HG02852 (cell line): ENCODE results near the gene MDP1.

Experiments
- ATAC-seq: cut with Tn5 transposase; IDR thresholded peaks from one replicate; pipeline ENCODE4 v1.9.1; 2021; ENCODE audit warnings: mild to moderate bottlenecking, moderate library complexity; ENCODE audit not compliant: unreplicated experiment

Gene MDP1

GRCh38 chr14:24182110-24182882 is 33.6 kb downstream of the MDP1 start:
- ATAC-seq = no peak

- ATAC-seq = no peak
These were observed 34.3 kb downstream of the MDP1 start for GRCh38 chr14:24181371-24182077.

DNA sequence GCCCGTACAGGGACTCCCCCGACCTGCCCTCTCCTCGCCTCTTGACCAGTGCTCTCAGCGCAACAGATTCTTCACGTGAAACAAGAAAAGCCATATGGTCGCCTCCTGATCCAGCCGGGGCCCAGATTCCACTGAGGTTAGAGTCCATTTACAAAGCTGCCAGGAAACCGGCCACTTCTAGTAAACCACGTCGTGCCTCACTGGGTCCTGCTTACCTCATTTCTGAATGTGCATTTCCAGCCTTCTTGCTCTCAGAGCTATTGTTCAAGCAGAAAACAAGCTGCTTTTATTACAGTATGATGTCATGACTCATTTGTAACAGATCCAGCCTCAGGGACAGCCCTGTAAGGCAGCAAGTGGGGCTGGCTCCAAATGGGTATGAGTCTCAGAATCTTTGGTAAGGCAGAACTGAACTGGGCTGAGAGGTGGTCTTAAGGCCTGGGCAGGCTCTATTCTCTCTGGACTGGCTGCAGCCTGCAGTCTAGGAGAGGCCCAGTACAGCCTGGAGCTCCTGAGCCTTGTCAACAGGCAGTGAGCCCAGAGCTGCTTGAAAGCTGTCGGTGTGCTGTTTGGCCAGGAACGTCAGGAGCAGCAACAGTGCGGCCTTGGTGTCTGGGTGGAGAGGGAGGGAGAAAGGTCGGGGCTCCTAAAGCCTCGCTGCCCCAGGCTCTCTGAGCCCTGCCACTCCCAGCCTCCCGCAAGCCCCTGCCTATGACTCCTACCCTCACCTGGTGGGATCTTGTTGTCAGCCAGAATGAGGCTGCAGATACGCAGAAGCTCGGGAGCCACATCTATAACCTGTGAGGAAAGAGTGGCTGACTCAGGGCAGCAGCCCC is 35.7 kb downstream of the MDP1 start:
- ATAC-seq = no peak

GRCh38 chr14:24179294-24179960 is 36.4 kb downstream of the MDP1 start:
- ATAC-seq = no peak

DNA sequence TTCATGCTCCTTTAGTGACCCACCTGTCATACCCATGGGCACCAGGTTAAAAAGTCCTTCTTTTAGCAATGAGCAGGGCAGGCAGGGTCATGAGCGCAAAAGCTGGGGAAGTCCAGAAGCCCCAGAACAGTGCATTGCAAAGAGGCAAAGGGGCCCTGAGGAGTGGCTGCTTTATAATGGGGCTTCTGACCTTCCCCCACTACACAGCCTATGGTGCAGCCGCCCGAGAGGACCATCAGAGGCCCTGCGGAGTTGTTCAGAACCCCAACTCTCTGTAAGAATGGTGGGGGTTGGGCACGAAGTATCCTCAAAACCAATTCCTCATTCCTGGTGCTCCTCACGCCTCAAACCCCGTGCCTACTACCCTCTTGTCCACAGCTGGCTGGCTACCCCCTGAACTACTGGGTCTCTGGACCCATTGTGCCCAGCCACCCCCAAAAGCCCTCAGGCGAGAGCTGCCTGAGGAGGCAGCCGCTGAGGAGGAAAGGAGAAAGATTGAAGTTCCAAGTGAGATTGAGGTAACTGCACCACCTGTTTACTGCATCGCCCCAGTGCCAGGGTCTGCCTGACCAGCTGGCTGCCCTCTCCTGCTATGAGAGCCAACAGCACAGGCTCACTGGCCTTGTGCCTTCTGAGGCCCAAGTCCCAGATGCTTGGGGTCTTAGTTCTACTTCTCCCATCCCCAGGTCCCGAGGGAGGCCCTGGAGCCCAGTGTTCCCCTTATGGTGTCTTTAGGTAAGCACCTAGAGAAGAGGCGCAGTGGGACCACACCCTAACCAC is 37.3 kb downstream of the MDP1 start:
- no peak for ATAC-seq

GRCh38 chr14:24177891-24178290 is 38.0 kb downstream of the MDP1 start:
- ATAC-seq = no peak

- no peak for ATAC-seq
These were observed 38.6 kb downstream of the MDP1 start for GRCh38 chr14:24177041-24177825.

- ATAC-seq = no peak
These were observed 39.3 kb downstream of the MDP1 start for GRCh38 chr14:24176599-24176998.

GRCh38 chr14:24172871-24173281 is 43.0 kb downstream of the MDP1 start:
- no peak for ATAC-seq

GRCh38 chr14:24172261-24172860 is 43.5 kb downstream of the MDP1 start:
- no peak for ATAC-seq

DNA sequence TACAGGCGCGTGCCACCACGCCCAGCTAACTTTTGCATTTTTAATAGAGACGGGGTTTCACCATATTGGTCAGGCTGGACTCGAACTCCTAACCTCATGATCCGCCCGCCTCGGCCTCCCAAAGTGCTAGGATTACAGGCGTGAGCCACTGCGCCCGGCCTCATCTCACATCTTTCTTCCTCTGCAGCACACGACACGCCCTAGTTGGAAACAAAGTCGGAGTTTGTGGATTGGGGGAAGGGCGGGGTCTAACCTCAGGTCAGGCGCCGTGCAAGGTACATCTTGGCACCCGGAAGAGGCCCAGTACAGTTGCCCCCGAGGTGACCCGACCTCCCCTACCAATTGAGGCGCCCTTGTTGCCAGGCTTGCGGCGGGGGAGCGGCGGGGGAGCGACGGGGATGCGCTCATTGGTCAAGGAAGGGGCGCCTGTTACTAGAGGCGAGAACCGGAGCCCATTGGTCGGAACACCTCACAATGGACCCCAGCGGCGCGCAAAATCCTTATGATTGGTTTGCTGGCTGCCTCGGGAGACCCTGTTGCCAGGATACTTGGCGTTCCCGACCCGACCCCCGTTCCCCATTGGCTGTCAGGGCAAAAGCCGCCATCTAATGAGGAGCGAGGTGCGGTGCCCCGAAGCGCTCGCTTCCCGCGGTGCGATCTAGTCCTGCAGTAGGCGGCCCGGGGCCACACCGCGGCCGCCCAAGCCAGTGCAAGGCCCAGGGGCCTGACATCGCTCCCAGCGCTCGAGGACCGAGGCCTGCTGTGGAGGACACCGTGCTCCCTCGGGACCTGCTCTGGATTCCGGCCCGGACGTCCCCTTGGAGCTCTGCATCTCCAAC is 44.2 kb downstream of the MDP1 start, which contains the start of gene REC8:
Gene REC8, plus strand, starts transcription at position 659 of the 839 bp plus-strand sequence. CDS start 473 bp downstream, outside the sequence.
- ATAC-seq = peak; percentile 84

GRCh38 chr14:24167469-24168114 is 48.3 kb downstream of the MDP1 start:
- ATAC-seq = no peak

GRCh38 chr14:24165785-24166184 is 50.1 kb downstream of the MDP1 start:
- ATAC-seq = no peak

GRCh38 chr14:24164518-24164991 is 51.3 kb downstream of the MDP1 start:
- ATAC-seq = no peak
